HCT116 (cell line): ENCODE results near the gene MAP3K8. TPM values are rescaled to one million over a fixed set of nuclear protein-coding genes. Genes with fewer than 3 reads are reported as not detected.
"Not testable (repeated sequence)": the region's sequence is repeated elsewhere in the genome, so short reads cannot be mapped to it uniquely, and the experiment has no call there.

ENCODE experiments used
- ATAC-seq: fragments of 200-7000 bp; cut with Tn5 transposase; 2 replicates; pipeline ENCODE4 v1.9.1; 2020; ENCODE audit warnings: mild to moderate bottlenecking, moderate library complexity
- BruUV-seq: library from RNA; stranded (reverse); fragments of 400-500 nt; replicated peaks from 2 replicates; lab custom pipeline; 2021; lab: Mats Ljungman, UMichigan
- CTCF ChIA-PET: fragments of 300-600 bp; sonication (Branson Sonifier 250); formaldehyde crosslinking; loops from one replicate; lab custom pipeline; 2021; ENCODE audit warnings: antibody characterized with exemption; lab: Charles Lee
- POLR2A ChIA-PET: fragments of 300-600, 350-600 bp; sonication (Branson Sonifier 250); formaldehyde crosslinking; loops from one replicate; lab custom pipeline; 2021; ENCODE audit warnings: antibody characterized with exemption; lab: Charles Lee
- RAD21 ChIA-PET, 2 experiments: fragments of 300-600 bp; sonication (Branson Sonifier 250); formaldehyde crosslinking; loops; one replicate each; lab custom pipeline; 2023; ENCODE audit warnings: low total read pairs in 2 of 2; ENCODE audit not compliant: uncharacterized antibody in 2 of 2, unreplicated experiment in 2 of 2, low non-redundant PET in 1 of 2; lab: Charles Lee
- DNase-seq: peaks from one replicate; pipeline ENCODE4 v3.0.0-alpha.2; 2010; ENCODE audit warnings: low read depth, low spot score
- H2AFZ ChIP-seq: fragments of 200-600 bp; shearing (Covaris generic), sonication (generic); 2 replicates; pipeline ENCODE4 v1.6.1; 2017; ENCODE audit warnings: low read depth, mixed run types, mixed read lengths, antibody characterized with exemption, low read length; ENCODE audit not compliant: poor library complexity, severe bottlenecking
- H3K27ac ChIP-seq: 2 replicates; pipeline ENCODE4 v1.5.1; 2012; ENCODE audit warnings: low read depth, low read length
- H3K27me3 ChIP-seq: fragments of 200-600 bp; sonication (generic); 2 replicates; pipeline ENCODE4 v1.6.1; 2016; ENCODE audit warnings: mixed run types, low read length, mixed read lengths; ENCODE audit not compliant: insufficient read depth
- H3K36me3 ChIP-seq, 2 experiments: fragments of 200-500 bp in 1 of 2; fragments of 200-600 bp in 1 of 2; sonication (Bioruptor generic) in 1 of 2; sonication (generic) in 1 of 2; 2 replicates each; pipeline versions ENCODE4 v1.5.1 to v1.6.1; 2014 to 2016; ENCODE audit warnings: low read length in 2 of 2, inconsistent platforms in 1 of 2, mixed read lengths in 1 of 2, mixed run types in 1 of 2; ENCODE audit not compliant: insufficient read depth in 2 of 2, control insufficient read depth in 1 of 2
- H3K4me1 ChIP-seq, 2 experiments: fragments of 200-600 bp in 1 of 2; sonication (generic) in 1 of 2; 2 replicates each; pipeline versions ENCODE4 v1.5.1 to v1.6.1; 2012 to 2017; ENCODE audit warnings: low read length in 2 of 2, inconsistent platforms in 1 of 2, mild to moderate bottlenecking in 1 of 2, mixed read lengths in 1 of 2, mixed run types in 1 of 2, moderate library complexity in 1 of 2; ENCODE audit not compliant: insufficient read depth in 2 of 2, control insufficient read depth in 1 of 2
- H3K4me2 ChIP-seq: fragments of 200-600 bp; sonication (generic); 2 replicates; pipeline ENCODE4 v1.6.1; 2017; ENCODE audit warnings: mixed run types, low read length, mixed read lengths
- H3K4me3 ChIP-seq, 2 experiments: fragments of 200-600 bp in 1 of 2; sonication (generic) in 1 of 2; replicated peaks in 1 of 2; 2 replicates each; pipeline ENCODE4 v1.5.1; 2011 to 2016; ENCODE audit warnings: low read length in 2 of 2, control low read depth in 1 of 2, low read depth in 1 of 2, mild to moderate bottlenecking in 1 of 2, mixed read lengths in 1 of 2, mixed run types in 1 of 2
- H3K79me2 ChIP-seq: fragments of 200-600 bp; sonication (generic); 2 replicates; pipeline ENCODE4 v1.6.1; 2017; ENCODE audit warnings: mild to moderate bottlenecking, mixed run types, low read length, moderate library complexity, mixed read lengths; ENCODE audit not compliant: insufficient read depth
- H3K9ac ChIP-seq: fragments of 200-600 bp; sonication (generic); 2 replicates; pipeline ENCODE4 v1.6.1; 2016; ENCODE audit warnings: low read length, mixed read lengths
- H3K9me2 ChIP-seq: fragments of 200-600 bp; sonication (generic), shearing (Covaris generic); 2 replicates; pipeline ENCODE4 v1.6.1; 2017; ENCODE audit warnings: mixed run types, mild to moderate bottlenecking, moderate library complexity; ENCODE audit not compliant: insufficient read depth
- H3K9me3 ChIP-seq, 2 experiments: fragments of 200-500 bp in 1 of 2; fragments of 200-600 bp in 1 of 2; sonication (Bioruptor generic) in 1 of 2; sonication (generic) in 1 of 2; 2 replicates each; pipeline ENCODE4 v1.6.1; 2014 to 2017; ENCODE audit warnings: low read length in 2 of 2, mixed read lengths in 2 of 2, inconsistent platforms in 1 of 2, low read depth in 1 of 2, mild to moderate bottlenecking in 1 of 2, mixed run types in 1 of 2, moderate library complexity in 1 of 2; ENCODE audit not compliant: control insufficient read depth in 1 of 2, insufficient read depth in 1 of 2
- H4K20me1 ChIP-seq: fragments of 200-600 bp; sonication (generic), shearing (Covaris generic); 2 replicates; pipeline ENCODE4 v1.6.1; 2017; ENCODE audit warnings: mixed run types, mild to moderate bottlenecking, moderate library complexity; ENCODE audit not compliant: insufficient read depth
- CBX3 ChIP-seq: IDR thresholded peaks from 2 replicates; pipeline ENCODE4 v1.6.1; 2012; ENCODE audit warnings: low read depth
- ZFX ChIP-seq: fragments of 450-650 bp; IDR thresholded peaks from 2 replicates; pipeline ENCODE4 v1.6.1; 2017
- intact Hi-C: fragments of 100-400 bp; cut with micrococcal nuclease; formaldehyde crosslinking; loops from 2 replicates; pipeline ENCODE4 v1.10.0; 2022
- total RNA-seq: library from RNA; stranded (reverse); gene quantifications from one replicate; pipeline ENCODE4 v1.2.1, GENCODE V29; 2021; ENCODE audit not compliant: unreplicated experiment

Gene MAP3K8
- total RNA-seq, 1 experiment from 2014 or later = 4.5 TPM

- intact Hi-C loops = no loop called here
- POLR2A ChIA-PET = interaction anchor here (0.9 to 1.4 kb wide), 3 partner anchors 8 to 15 kb away, joined by 3 read pairs; no protein-coding TSS in a partner anchor
- Histone ChIP-seq H3K4me2 (peak overlapping the region; percentile 59), H3K27ac (no peak overlapping the region; the same call in 1 of the 2 replicates), H3K9me2 (no peaks in the 10 kb centered on the region), H4K20me1 (no peaks in the 10 kb centered on the region), H3K4me3 (0 out of 4 replicates have a peak overlapping the region, but pooled peaks of 1 of the 2 experiments have one; percentile 2), H3K27me3 (no peaks in the 10 kb centered on the region), H3K79me2 (no peaks in the 10 kb centered on the region), H3K36me3 (no peaks in the 10 kb centered on the region), H3K4me1 (peaks cover 12 to 16% of the 10 kb centered on the region in 2 experiments), H2AFZ (peak overlapping the region; percentile 59), H3K9me3 (no peaks in the 10 kb centered on the region), H3K9ac (0 out of 2 replicates have a peak overlapping the region, but pooled peaks have one; percentile 3)
- RAD21 ChIA-PET = no interaction called here
- BruUV-seq = no TSS peak
- TF ChIP-seq CBX3 (no peak), ZFX (peak; percentile 28; the same call in 1 of the 2 replicates)
- CTCF ChIA-PET = interaction anchor here (0.6 to 1.7 kb wide), 2 partner anchors 9 to 74 kb away, joined by 4 to 6 read pairs; partner anchors contain the start of gene MTPAP
- ATAC-seq (peak; percentile 75), DNase-seq (no peak)
Measured at GRCh38 chr10:30422981-30423654, 10.9 kb upstream of the MAP3K8 start.

- RAD21 ChIA-PET, H3K79me2 ChIP-seq, H3K36me3 ChIP-seq, intact Hi-C loops, H3K27ac ChIP-seq, BruUV-seq, H3K27me3 ChIP-seq, H4K20me1 ChIP-seq, H3K9ac ChIP-seq, DNase-seq, H3K9me2 ChIP-seq, H3K9me3 ChIP-seq: not testable (repeated sequence)
- H3K4me1 ChIP-seq = peaks cover 12 to 16% of the 10 kb centered on the region in 2 experiments
- H2AFZ ChIP-seq = peak overlapping the region; percentile 59
- ChIA-PET CTCF (interaction anchor here (0.6 to 1.7 kb wide), 2 partner anchors 10 to 74 kb away, joined by 4 to 6 read pairs; partner anchors contain the start of gene MTPAP), POLR2A (interaction anchor here (0.9 to 1.4 kb wide), 2 partner anchors 10 to 14 kb away, joined by 3 read pairs; no protein-coding TSS in a partner anchor)
- H3K4me2 ChIP-seq = peak overlapping the region; percentile 59
- 0 out of 4 replicates have a peak overlapping the region, but pooled peaks of 1 of the 2 experiments have one; percentile 2 for H3K4me3 ChIP-seq
- peak; percentile 39 for ATAC-seq
Measured at GRCh38 chr10:30423655-30424275, 10.2 kb upstream of the MAP3K8 start.
